ENCODE measurements around the gene CTXN3.
"Not testable (repeated sequence)": the region's sequence is repeated elsewhere in the genome, so short reads cannot be mapped to it uniquely, and the experiment has no call there.

The CTXN3 gene

DNA sequence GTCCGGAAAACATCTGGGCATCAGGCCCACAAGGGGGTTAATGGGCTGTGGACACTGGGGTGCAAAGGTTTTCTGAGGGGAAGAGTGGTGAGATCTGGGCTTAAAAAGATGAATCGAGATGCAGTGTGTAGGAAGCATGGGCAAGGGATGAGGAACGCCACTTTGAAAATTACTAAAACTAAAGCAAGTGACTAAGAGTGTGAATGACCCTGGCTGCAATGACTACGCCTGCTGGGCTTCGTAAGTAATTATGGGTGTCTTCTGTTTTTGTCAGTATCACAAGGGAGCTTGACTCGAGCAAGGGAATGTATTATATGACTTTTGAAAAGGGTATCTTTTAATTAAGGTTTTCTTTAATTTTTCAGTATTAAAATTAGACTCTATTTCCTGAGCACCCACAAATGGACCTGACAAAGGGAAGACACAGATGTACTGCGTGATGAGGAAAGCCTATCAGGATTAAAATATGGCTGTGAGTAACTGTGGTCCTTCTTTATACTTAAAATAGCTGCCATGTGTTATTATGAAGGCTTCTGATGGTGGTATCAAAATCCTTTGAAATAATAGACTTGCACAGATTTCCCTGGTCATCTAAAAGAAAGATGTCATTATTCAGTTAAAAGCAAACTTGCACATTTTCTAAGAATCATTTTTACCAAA lies 4.2 kb downstream of the CTXN3 start:
- no peak for DNase-seq

DNA sequence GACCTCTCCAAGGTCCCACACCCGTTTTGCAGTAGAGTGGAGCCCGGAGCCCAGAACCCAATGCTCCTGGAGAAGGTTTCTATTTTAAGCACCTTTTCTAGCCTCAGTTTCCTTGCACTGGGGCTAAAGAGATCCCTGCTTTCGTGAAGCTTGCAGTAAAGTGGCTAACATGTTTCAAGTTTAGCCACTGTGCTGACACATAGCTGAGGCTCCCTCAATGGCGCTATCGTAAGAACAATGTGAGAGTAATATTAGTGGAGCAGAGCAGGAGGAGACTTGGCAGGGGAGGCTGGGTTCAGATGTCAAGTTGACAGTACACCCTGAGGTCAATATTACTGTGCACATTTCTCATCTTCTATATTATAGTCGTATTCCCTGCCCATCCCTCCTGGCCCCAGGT lies 7.9 kb downstream of the CTXN3 start:
- DNase-seq: no peak

DNA sequence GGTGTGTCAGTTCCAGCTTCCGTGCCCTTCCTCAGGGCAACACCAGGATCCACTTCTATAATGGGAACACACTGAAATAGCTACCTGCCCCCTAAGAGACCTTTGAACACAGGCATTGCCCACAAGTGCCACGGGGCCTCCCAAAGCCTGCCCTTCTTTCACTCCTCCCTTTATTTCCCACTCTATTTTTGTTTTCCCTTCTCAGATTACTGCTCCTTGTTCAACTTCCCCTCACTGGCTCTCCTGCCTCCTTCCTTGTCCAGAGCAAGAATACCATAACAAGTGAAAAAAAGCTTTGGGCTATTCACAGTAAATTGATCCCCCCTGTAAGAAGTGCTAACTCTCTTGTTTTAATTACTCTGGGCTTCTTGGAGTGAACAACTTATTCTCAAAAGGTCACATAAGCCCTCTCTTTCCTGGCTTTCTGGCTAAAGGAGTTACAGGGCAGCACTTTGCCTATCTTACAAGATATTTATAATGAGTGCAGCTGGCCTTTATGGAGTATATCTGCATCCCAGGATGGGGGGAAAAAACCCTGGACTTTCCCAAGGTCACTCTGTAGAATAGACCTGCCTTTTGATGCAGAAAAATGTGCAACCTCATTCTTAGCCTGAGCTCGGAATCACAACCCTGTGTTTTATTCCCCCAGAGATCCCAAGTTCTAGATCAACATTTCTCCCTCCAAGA lies 11.3 kb downstream of the CTXN3 start:
- no peak for DNase-seq

DNA sequence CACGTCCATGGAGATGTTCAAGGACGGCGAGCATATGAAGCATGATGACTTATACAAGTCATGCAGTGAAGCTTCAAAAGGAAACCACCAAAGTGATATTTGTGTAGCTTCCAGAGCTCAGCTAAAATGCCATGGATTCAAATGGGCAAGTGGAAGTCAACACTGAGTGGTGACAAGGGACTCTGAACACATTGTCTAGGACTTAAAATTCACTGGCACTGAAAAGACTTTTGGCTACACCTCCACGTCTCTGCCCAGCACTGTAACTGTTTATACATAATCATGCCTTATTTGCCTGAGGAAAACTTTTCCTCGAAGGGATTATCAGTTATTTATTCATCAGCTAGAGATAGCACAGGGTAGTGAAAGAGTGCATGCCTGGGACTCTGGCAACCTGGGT lies 15.2 kb downstream of the CTXN3 start:
- DNase-seq: no peak

DNA sequence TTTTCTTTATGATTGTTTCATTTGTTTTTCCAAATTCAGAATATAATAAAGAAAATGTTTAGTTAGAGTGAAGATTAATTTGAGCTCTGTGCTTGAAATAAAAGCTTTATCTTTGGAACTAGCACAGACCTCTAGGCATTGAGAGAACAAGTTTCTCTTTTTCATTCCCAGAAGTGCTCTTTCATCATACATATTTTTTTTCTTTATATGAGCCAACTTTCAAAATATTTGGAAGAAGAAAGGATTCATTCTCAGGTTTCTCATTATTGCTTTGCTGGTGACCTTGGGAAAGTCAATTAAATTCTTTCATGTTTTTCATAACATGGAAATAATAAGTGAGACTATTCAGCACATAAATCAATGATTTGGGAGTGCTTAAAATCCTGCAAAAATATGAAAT lies 16.8 kb downstream of the CTXN3 start:
- DNase-seq: no peak

DNA sequence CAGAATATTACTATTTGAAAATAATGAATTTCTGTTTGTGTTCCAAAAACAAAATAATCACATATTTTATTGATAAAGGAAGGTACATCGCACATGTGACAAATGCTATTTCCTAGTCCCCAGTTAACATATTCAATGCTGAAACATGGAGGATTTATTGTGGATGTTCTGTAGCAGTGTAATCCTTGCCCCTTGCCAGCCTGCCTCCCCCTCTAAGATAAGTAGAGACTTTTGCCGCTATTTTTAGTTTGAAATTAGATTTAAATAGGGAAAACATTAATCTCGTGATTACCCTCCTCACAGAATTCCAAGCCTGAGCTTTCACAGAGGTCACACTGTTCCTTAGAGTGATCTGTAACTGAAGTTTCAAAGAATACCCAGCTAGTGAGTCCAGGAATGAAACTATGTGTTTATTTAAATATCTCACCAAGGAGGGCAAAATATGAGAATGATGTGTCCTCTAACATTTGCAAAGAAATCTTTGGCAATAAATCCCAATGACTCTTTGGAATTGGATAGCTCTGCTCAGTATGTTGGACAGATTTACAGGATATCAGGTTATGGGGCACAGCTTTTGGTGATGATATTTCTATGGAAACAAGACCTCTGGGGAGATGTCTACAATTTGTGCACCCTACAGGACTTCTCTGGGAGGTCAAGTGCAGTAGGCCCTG lies 17.3 kb downstream of the CTXN3 start:
- DNase-seq: no peak

DNA sequence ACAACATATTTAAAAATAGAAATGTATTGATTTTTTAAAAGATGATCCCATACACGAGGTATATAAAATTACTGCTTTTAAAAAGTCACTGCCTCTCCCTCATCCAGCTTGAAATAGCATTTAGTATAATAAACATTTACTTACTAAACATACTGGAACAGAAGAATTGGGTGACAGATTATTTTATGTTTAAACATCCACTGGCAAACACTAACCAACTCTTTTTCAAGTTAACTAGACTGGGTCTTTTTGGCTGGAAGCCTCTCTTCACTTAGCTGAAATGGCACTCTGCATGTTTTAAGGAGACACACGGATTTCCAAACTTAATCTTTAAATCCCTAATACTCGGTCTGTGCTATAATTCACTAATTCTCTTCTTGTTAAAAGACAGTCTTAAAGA lies 19.0 kb downstream of the CTXN3 start:
- no peak for DNase-seq

DNA sequence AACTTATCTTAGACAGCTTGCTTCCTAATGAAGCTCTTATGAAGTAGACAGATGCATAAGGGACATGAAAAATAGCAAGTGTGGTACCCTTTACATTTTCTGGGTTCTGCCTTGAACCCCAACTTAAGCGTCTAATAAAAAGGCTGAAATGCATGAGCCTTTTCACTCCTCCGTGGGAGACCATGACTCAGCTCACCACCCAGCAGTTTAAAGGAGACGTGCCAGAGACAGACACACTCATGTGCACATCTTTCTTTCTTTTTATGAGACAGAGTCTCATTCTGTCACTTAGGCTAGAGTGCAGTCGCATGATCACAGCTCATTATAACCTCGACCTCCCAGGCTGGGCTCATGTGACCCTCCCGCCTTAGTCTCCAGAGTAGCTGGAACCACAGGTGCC lies 22.3 kb downstream of the CTXN3 start:
- no peak for DNase-seq

DNA sequence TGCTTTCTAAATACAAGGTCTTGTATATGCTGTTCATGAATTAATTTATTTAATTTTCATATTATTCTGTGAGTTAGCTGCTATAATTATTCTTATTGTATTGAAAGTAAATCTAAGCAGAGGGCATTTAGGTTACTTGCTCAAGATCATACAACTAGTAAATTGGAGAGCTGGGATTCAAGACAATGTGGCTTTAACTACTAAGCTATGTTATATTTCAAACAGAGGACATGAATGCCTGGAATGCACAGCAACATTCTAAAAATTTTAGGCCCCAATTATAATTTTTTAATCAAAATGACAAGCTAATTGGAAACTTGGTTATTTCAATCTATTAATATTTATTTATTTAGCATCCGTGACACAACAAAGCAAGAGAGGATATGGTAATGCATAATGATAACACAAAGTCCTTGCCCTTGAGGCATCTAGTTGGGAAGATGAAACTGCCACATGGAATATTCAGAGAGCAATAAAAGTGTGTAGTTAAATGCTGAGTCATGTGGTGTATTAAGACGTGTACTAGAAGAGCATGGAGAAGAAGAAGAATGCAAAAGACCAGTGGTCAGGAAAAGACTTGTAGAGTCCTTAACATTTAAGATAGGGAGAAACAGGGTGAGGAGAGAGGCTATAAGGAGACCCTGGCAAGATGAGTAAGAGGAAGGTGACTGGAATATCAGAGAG lies 24.4 kb downstream of the CTXN3 start:
- DNase-seq: no peak

DNA sequence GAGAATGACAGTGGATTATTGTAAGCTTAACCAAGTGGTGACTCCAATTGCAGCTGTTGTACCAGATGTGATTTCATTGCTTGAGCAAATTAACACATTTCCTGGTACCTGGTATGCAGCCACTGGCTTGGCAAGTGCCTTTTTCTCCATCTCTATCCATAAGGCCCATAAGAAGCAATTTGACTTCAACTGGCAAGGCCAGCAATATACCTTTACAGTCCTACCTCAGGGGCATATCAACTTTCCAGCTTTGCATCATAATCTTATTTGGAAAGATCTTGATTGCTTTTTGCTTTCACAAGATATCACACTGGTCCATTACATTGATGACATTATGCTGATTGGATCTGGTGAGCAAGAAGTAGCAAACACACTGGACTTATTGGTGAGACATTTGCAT lies 28.1 kb downstream of the CTXN3 start:
- DNase-seq: not testable (repeated sequence)

DNA sequence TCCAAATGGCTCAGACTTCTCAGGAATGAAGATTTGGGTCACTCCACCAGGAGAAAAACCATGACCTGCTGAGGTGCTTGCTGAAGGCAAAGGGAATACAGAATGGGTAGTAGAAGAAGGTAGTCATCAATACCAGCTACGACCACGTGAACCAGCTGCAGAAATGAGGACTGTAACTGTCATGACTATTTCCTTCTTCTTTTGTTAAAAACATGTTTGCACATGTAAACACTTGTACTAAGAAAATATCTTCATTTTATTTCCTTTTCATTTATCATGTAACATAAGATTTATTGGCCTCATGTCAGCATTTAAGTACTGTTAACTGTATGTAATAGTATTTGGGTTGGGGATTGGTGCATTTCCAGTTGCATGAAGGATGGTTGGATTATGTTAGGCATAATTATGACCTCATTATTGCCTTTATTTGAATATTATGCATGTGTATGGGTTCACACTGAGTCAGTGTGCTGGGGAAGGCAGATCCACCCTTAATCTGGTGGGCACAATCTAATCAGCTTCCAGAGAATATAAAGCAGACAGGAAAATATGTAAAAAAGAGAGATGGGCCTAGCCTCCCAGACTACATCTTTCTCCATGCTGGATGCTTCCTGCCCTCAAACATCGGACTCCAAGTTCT lies 30.9 kb downstream of the CTXN3 start:
- DNase-seq: not testable (repeated sequence)

DNA sequence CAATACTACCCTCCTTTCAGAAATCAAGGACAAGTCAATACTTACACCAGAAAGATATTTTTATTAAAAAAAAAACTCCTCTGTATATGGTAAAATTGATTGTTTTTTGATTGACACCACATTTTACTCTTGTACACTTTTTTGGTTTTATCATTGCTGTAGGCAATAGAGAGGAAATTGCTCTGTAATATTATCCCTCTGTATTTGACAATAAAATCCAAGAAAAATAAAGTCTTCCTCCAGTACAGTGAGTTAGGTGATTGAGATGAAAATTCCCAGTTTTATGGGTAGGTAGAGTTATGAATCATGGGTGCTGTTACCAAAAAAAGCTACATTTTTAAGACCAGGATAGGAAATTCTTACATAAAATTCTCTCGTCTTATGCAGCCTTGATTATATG lies 31.7 kb downstream of the CTXN3 start:
- DNase-seq: no peak

DNA sequence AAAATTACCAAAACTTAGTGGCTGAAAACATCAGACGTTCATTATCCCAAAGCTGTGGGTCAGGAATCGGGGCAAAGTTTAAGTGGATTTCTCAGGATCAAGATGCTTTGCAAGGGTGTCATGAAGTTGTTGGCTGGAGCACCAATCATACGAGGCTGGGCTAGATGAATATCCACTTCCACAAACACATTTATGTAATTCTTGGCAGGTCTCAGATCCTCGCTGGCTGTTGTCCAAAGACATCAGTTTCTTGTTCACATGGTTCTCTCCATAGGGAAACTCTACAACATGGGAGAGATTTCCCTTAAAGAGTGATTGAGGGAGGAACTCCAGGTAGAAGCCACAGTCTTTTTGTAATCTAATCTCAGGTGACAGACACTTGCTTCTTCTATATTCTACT lies 34.1 kb downstream of the CTXN3 start:
- no peak for DNase-seq

DNA sequence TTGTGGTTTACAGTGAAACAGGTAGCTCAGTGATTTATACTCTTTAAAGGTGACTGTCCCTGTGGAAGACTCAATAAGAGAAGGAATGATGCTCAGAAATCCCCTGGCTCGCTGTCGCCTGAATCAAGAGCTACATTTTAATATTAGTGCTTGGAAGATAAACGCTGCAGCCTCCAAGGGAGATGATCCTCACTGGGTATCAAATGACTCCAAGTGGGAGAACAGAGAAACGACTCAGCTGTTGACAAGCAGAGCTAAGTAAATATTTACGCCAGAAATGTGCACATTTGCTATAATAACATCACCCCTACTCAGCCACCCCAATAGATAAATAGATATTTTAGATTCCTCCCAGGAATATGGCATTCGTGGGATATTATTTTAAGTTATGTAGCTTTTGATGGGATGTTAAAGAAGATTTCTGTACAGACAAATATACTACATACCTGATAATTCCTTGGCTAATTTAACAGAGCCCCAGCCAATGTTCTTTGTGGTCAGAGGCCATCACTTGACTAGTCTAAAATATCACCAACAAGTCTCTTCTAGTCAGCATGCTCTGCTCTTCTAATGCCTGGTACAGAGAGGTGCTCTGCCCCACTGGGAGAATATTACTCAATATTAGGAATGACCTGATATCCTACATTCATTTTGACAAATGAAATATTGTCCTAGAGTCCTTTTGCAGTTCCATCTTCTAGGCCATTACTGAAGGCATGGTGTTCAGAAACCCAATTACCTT lies 36.0 kb downstream of the CTXN3 start:
- no peak for DNase-seq

DNA sequence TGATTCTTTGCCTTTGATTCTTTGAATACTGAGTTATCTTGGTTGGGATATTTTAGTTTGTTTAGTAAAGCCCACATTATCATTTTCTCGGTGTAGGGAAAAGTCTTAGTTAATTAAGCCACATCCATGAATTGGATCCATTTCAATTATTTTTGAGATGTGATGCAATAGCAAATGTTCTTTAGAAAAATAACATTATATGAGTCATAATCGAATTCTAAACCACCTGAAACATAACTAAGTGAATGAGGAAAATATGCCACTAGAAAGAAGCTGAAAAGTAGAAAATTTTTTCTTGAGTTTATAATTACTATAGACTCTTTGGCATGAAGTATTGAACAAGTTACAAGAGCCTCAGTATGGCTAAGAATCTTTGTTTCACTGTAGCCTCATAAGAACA lies 36.8 kb downstream of the CTXN3 start:
- no peak for DNase-seq

DNA sequence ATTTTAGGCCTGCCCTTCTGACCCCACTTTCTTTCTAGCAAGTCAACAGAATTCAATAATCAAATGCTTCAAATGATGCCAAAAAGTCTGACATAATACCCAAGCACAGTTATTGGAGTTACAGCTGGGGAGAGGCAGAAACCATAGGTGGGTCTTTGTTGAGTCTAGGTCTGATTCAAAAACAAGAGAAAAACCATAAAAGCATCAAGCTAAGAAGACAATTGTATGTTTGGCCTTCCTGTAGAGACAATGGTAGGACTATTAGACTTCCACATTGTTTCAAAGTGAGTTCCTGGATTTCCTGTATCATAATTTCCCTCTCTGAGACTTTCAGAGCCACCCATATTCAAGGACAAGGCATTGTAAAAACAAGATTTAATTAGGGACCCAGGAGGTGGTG lies 37.5 kb downstream of the CTXN3 start:
- DNase-seq: no peak

DNA sequence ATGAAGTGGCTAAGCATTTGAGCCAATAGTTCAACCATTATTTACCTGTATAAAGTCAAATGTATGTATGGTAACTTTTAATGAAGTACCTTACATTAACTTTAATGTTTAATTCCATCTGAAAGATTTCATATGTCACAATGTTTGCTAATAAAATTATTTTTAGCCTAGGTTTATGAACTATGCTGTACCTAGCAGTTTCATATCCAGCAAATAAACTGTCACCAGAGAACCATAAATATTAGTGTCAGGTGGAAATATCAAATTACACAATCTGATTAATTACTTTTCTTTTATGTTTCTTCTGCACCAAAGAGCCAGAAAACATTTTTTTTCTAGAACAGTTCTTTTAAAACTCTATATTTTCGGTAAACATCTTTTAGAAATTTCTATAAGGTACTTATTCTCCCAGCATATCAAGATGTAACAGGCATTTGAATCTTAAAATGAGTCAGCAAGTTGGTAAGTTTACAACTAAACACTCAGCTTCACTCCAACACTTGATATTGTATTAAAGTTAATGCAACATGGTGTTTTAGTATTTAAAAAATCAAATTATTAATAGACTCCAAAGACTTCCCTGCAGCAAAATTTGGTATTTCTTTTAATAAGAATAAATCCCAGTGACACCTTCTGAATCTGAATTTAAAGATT lies 45.8 kb downstream of the CTXN3 start:
- no peak for DNase-seq

DNA sequence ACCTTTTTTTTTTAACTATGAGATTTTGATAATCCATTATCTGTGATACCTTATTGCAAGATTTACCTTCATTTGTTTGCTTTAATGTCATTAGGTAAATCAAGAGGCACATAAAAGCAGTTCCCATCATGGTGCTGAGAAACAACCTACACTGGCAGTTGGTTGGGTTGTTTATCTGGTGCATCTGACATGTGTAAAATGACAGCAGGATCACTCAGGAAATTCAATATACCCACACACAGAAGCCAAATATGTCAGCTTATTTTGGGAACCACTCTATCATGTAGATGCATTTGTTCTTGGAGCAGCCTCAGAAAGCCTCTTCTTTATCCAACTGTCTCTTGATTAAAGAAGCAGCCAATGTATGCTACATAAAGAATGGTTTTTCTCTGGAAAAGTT lies 46.5 kb downstream of the CTXN3 start:
- no peak for DNase-seq

DNA sequence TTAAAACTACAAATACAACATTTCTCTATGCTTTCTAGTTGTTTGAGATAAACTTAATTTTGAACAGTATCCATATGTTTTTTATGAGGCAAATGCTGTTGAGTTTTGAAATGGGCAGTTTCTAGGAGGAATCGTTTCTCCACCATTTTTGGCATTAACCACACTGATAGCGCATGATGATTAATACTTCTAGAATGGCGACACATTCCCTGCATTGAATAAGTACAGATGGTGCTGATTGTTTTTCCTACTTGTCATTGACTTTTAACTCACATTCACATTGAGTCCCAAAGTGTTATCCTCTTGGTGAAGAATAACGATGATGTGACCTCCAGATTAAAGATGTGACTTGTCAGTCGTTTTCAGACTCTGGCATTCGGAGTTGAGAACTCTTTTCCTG lies 47.8 kb downstream of the CTXN3 start:
- DNase-seq: no peak

DNA sequence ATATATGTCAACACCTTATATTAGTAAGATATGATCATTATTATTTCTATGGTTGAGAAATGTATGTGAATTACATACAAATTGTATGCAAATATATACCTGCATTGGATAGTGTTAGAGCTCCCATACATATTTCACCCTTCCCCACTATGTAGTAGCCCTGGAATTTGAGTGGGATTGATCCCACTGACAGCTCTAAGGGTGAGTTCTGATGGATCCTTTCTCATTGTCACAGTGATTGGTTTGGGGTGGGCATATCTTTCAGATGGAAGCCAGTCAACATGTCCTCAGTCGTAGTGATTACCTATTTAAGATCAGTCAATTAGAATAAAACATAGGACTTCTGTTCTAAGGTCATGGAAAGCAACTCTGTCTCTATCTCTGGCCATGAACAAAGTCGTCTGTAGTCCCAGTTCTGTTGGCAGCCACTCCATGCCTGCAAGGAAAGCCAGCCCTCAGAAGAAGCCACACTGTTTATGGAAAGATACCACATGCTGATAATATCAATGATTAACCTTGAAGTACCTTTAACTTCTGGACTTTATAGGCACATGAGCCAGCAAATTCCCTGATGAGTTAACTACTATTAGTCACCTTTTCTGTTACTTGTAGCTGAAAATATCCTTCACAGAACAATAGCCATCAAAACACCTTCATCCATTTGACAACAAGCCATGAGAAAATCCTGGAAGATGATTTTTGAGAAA lies 49.2 kb downstream of the CTXN3 start:
- no peak for DNase-seq

DNA sequence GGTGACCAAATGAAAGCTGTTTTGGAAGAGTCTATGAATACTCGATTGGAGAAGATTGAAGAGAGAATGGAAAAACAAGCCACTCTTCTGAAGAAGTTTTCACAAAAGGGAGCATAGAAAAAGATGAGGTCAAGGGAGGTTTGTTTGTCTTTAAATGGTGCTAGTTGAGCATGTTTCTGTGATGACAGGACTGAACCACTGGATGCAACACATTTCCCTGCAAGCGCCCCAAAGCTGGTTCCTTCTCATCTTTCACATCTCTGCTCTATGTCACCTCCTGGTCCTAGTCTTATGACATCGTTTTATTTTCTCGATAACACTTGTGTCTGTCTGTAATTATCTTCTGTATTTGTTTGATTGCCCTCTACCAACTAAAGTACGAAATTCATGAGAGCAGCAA lies 50.5 kb downstream of the CTXN3 start:
- no peak for DNase-seq
